Neutrophil (primary cell): ENCODE measurements around the gene PSMD3.
"Not testable (repeated sequence)": the region's sequence is repeated elsewhere in the genome, so short reads cannot be mapped to it uniquely, and the experiment has no call there.

Experiments
- H3K27ac ChIP-seq: fragments of 200-600 bp; sonication (generic); 2 replicates; pipeline ENCODE4 v1.5.1; 2016; ENCODE audit warnings: mild to moderate bottlenecking, moderate library complexity
- H3K27me3 ChIP-seq: fragments of 200-600 bp; sonication (generic); 2 replicates; pipeline ENCODE4 v1.6.0; 2016; ENCODE audit warnings: mild to moderate bottlenecking
- H3K36me3 ChIP-seq: fragments of 200-600 bp; sonication (generic); 2 replicates; pipeline ENCODE4 v1.5.1; 2017
- H3K4me1 ChIP-seq, 2 experiments: fragments of 200-600 bp in 1 of 2; sonication (generic) in 1 of 2; 1 replicate in 1 of 2; 2 replicates in 1 of 2; pipeline versions ENCODE4 v1.5.1 to v1.6.1; 2013 to 2016; ENCODE audit warnings: low read depth in 1 of 2, low read length in 1 of 2, mild to moderate bottlenecking in 1 of 2, moderate library complexity in 1 of 2; ENCODE audit not compliant: control insufficient read depth in 1 of 2, insufficient read depth in 1 of 2
- H3K4me3 ChIP-seq, 2 experiments: fragments of 200-600 bp in 1 of 2; sonication (generic) in 1 of 2; 1 replicate in 1 of 2; 2 replicates in 1 of 2; pipeline ENCODE4 v1.5.1; 2013 to 2016; ENCODE audit warnings: low read depth in 1 of 2, low read length in 1 of 2, mild to moderate bottlenecking in 1 of 2, moderate library complexity in 1 of 2
- H3K9me3 ChIP-seq: fragments of 200-600 bp; sonication (generic); 2 replicates; pipeline ENCODE4 v1.5.1; 2016
- TF ChIP-seq, protein P1 (sequence below): fragments of 200-600 bp; sonication (generic); IDR thresholded peaks from 2 replicates; pipeline ENCODE4 v1.5.1; 2016; ENCODE audit warnings: antibody characterized with exemption

PSMD3 gene

DNA sequence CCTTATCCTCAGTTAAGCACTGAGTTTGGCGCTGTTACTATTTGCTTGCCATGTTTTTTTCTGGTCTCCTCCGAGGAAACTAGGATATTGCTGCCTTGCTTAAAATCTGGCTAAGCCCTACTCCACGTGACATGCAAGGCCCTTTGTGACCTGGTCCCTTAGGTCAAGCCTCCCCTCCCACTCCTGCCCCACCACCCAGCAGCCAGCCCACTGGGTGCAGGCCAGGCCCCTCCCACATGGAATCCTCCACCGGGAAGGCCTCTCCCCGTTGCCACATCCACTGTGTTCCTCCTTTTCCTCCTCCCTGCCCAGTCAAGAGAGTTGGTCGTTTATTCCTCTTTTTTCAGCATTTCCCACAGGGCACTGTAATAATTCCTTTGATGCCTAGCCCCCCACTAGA lies 16.2 kb downstream of the PSMD3 start:
- H3K4me1 ChIP-seq, result no peaks in the 10 kb centered on the region
- no peak overlapping the region for H3K4me3 ChIP-seq
- H3K9me3 ChIP-seq, result no peaks in the 10 kb centered on the region
- TF ChIP-seq, protein P1, sequence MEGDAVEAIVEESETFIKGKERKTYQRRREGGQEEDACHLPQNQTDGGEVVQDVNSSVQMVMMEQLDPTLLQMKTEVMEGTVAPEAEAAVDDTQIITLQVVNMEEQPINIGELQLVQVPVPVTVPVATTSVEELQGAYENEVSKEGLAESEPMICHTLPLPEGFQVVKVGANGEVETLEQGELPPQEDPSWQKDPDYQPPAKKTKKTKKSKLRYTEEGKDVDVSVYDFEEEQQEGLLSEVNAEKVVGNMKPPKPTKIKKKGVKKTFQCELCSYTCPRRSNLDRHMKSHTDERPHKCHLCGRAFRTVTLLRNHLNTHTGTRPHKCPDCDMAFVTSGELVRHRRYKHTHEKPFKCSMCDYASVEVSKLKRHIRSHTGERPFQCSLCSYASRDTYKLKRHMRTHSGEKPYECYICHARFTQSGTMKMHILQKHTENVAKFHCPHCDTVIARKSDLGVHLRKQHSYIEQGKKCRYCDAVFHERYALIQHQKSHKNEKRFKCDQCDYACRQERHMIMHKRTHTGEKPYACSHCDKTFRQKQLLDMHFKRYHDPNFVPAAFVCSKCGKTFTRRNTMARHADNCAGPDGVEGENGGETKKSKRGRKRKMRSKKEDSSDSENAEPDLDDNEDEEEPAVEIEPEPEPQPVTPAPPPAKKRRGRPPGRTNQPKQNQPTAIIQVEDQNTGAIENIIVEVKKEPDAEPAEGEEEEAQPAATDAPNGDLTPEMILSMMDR, result no peak
- H3K36me3 ChIP-seq, result peaks cover 72% of the 10 kb centered on the region
- H3K27me3 ChIP-seq, result no peaks in the 10 kb centered on the region
- no peak overlapping the region for H3K27ac ChIP-seq

DNA sequence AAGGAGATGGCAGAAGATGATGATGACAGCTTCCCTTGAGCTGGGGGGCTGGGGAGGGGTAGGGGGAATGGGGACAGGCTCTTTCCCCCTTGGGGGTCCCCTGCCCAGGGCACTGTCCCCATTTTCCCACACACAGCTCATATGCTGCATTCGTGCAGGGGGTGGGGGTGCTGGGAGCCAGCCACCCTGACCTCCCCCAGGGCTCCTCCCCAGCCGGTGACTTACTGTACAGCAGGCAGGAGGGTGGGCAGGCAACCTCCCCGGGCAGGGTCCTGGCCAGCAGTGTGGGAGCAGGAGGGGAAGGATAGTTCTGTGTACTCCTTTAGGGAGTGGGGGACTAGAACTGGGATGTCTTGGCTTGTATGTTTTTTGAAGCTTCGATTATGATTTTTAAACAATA lies 16.9 kb downstream of the PSMD3 start:
- H3K27ac ChIP-seq, result no peak overlapping the region
- no peaks in the 10 kb centered on the region for H3K9me3 ChIP-seq
- no peak overlapping the region for H3K4me3 ChIP-seq
- H3K4me1 ChIP-seq, result no peaks in the 10 kb centered on the region
- H3K36me3 ChIP-seq, result peaks cover 64% of the 10 kb centered on the region
- no peaks in the 10 kb centered on the region for H3K27me3 ChIP-seq
- TF ChIP-seq, protein P1, result no peak

DNA sequence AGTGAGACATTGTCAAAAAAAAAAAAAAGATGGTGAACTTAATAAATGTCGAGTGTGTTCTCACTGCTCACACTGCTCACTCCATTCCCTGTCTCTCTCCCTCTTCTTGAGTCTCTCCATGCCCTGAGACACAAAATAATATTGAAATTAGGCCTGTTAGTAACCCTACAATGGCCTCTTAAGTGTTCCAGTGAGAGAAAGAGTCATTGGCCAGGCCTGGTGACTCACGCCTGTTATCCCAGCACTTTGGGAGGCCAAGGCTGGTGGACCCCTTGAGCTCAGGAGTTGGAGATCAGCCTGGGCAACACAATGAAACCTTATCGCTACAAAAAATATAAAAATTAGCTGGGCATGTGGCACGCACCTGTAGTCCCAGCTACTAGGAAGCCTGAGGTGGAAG lies 18.5 kb downstream of the PSMD3 start:
- Histone ChIP-seq H3K27ac (no peak overlapping the region), H3K9me3 (no peaks in the 10 kb centered on the region), H3K27me3 (no peaks in the 10 kb centered on the region), H3K36me3 (peaks cover 49% of the 10 kb centered on the region), H3K4me1 (no peaks in the 10 kb centered on the region), H3K4me3 (no peak overlapping the region)
- TF ChIP-seq, protein P1, result no peak

DNA sequence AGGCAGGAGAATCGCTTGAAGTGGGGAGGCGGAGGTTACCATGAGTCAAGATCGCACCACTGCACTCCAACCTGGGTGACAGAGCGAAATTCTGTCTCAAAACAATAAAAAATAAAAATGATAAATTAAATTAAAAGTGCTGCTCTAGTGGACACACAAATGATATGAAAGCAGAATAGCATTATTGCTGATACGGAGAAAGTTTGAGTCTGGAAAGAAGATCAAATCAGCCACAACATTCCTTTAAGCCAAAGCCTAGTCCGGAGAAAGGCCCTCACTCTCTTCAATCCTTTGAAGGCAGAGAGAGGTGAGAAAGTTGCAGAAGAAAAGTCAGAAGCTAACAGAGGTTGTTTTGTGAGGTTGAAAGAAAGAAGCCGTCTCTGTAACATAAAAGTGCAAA lies 19.6 kb downstream of the PSMD3 start:
- no peaks in the 10 kb centered on the region for H3K4me1 ChIP-seq
- H3K27ac ChIP-seq, result no peak overlapping the region

DNA sequence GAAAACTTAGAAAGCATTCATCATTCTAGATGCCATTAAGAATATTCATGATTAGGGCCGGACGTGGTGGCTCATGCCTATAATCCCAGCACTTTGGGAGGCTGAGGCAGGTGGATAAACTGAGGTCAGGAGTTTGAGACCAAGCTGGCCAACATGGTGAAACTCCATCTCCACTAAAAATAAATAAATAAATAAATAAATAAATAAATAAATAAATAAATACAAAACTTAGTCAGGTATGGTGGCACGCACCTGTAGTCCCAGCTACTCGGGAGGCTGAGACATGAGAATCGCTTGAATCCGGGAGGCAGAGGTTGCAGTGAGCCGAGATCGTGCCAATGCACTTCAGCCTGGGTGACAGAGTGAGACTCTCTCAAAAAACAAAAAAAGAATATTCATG lies 20.7 kb downstream of the PSMD3 start:
- peaks cover 27% of the 10 kb centered on the region for H3K36me3 ChIP-seq
- H3K27me3 ChIP-seq, H3K4me3 ChIP-seq, H3K9me3 ChIP-seq, H3K27ac ChIP-seq, H3K4me1 ChIP-seq: not testable (repeated sequence)

More for the DNA sequence above, 19.6 kb downstream of the PSMD3 start:
- H3K9me3 ChIP-seq, result no peaks in the 10 kb centered on the region
- H3K27me3 ChIP-seq, result no peaks in the 10 kb centered on the region
- H3K4me3 ChIP-seq, result no peak overlapping the region
- TF ChIP-seq, protein P1, result no peak
- H3K36me3 ChIP-seq, result peaks cover 38% of the 10 kb centered on the region

DNA sequence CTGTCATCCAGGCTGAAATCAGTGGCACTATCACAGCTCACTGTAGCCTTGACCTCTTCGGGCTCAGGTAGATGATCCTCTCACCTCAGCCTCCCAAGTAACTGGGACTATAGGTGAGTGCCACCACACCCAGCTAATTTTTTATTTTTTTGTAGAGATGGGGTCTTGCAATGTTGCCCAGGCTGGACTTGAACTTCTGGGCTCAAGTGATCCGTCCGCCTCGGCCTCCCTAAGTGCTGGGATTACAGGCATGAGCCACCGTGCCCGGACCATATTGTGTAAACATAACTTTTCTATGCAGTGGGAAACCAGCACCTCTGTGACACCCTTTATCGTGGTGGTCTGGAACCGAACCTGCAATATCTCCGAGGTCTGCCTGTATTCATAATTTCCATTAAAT lies 23.5 kb downstream of the PSMD3 start:
- Histone ChIP-seq H3K4me3 (no peak overlapping the region), H3K27me3 (no peaks in the 10 kb centered on the region), H3K36me3 (no peaks in the 10 kb centered on the region), H3K4me1 (no peaks in the 10 kb centered on the region), H3K27ac (no peak overlapping the region), H3K9me3 (no peaks in the 10 kb centered on the region)
- TF ChIP-seq, protein P1, result no peak
